Amygdala (tissue), 56 donors: Measurements from ENCODE around the gene HOXC5.

Experiments
- DNase-seq, 56 donors: peaks; one replicate each; lab custom pipeline; 2025; lab: John Stamatoyannopoulos, UW

HOXC5 gene

GRCh38 chr12:54044425-54045103 is 11.7 kb downstream of the HOXC5 start:
- DNase-seq: no peak

- DNase-seq: no peak
Measured at GRCh38 chr12:54045401-54045800, 12.6 kb downstream of the HOXC5 start.

- DNase-seq: no peak
Measured at GRCh38 chr12:54045868-54046521, 13.1 kb downstream of the HOXC5 start.

GRCh38 chr12:54046809-54047159 is 13.9 kb downstream of the HOXC5 start:
- no peak for DNase-seq

GRCh38 chr12:54047160-54047963 is 14.5 kb downstream of the HOXC5 start:
- DNase-seq: no peak

- DNase-seq: no peak
Measured at GRCh38 chr12:54047964-54048303, 15.1 kb downstream of the HOXC5 start.

GRCh38 chr12:54048406-54049093 is 15.7 kb downstream of the HOXC5 start:
- DNase-seq: no peak

- no peak for DNase-seq
Measured at GRCh38 chr12:54049108-54049507, 16.3 kb downstream of the HOXC5 start.

GRCh38 chr12:54050482-54050810 is 17.6 kb downstream of the HOXC5 start:
- DNase-seq: no peak

- DNase-seq: no peak
Measured at GRCh38 chr12:54051026-54051842, 18.4 kb downstream of the HOXC5 start.

- DNase-seq: no peak
Measured at GRCh38 chr12:54051874-54052437, 19.1 kb downstream of the HOXC5 start.

- DNase-seq: no peak
Measured at GRCh38 chr12:54052438-54053002, 19.7 kb downstream of the HOXC5 start.

- peak in 7 of 56 donors; percentile 4 to 12 (median 7) for DNase-seq
Measured at GRCh38 chr12:54053003-54053750, 20.3 kb downstream of the HOXC5 start.

- DNase-seq: peak in 4 of 56 donors; percentile 0 to 17 (median 7)
Measured at GRCh38 chr12:54053751-54054741, 21.2 kb downstream of the HOXC5 start, which contains the start of gene HOXC4. Gene HOXC4, plus strand, starts transcription at chr12:54053835. Its CDS starts 88 bp downstream, at chr12:54053923.

- no peak for DNase-seq
Measured at GRCh38 chr12:54054742-54055194, 21.9 kb downstream of the HOXC5 start.

- no peak for DNase-seq
Measured at GRCh38 chr12:54055552-54055951, 22.7 kb downstream of the HOXC5 start.

GRCh38 chr12:54056110-54056509 is 23.3 kb downstream of the HOXC5 start:
- DNase-seq: no peak
